Loucy (cell line): ENCODE measurements around the gene OR1I1.
"Not testable (repeated sequence)": the region's sequence is repeated elsewhere in the genome, so short reads cannot be mapped to it uniquely, and the experiment has no call there.

Source experiments
- H2AFZ ChIP-seq: fragments of 200-600 bp; sonication (generic); 2 replicates; pipeline ENCODE4 v1.6.0; 2016; ENCODE audit warnings: antibody characterized with exemption, mild to moderate bottlenecking, low read length, moderate library complexity
- H3F3A ChIP-seq: fragments of 200-600 bp; 2 replicates; pipeline ENCODE4 v1.6.0; 2016; ENCODE audit warnings: antibody characterized with exemption, low read depth, mild to moderate bottlenecking
- H3K27me3 ChIP-seq: fragments of 200-600 bp; sonication (generic); 2 replicates; pipeline ENCODE4 v1.6.1; 2014; ENCODE audit warnings: low read length, mild to moderate bottlenecking; ENCODE audit not compliant: insufficient read depth, poor library complexity, severe bottlenecking
- H3K36me3 ChIP-seq: fragments of 200-600 bp; sonication (generic); 2 replicates; pipeline ENCODE4 v1.6.1; 2016; ENCODE audit warnings: low read length; ENCODE audit not compliant: insufficient read depth
- H3K4me1 ChIP-seq: fragments of 200-600 bp; sonication (generic); 2 replicates; pipeline ENCODE4 v1.5.1; 2014; ENCODE audit warnings: low read length, mild to moderate bottlenecking; ENCODE audit not compliant: insufficient read depth, poor library complexity, severe bottlenecking
- H3K4me2 ChIP-seq: fragments of 200-600 bp; sonication (generic); 2 replicates; pipeline ENCODE4 v1.6.0; 2014; ENCODE audit warnings: antibody characterized with exemption, low read length, low read depth, mild to moderate bottlenecking; ENCODE audit not compliant: poor library complexity, severe bottlenecking
- H3K4me3 ChIP-seq: fragments of 200-600 bp; sonication (generic); 2 replicates; pipeline ENCODE4 v1.5.1; 2014; ENCODE audit warnings: low read length, mild to moderate bottlenecking, mixed read lengths; ENCODE audit not compliant: poor library complexity, severe bottlenecking
- H3K79me2 ChIP-seq: fragments of 200-600 bp; sonication (generic); 2 replicates; pipeline ENCODE4 v1.6.1; 2014; ENCODE audit warnings: low read length; ENCODE audit not compliant: insufficient read depth
- H3K9ac ChIP-seq: fragments of 200-600 bp; sonication (generic); 2 replicates; pipeline ENCODE4 v1.6.0; 2014; ENCODE audit warnings: mild to moderate bottlenecking, low read depth, low read length, moderate library complexity; ENCODE audit not compliant: poor library complexity, severe bottlenecking
- H3K9me2 ChIP-seq: fragments of 200-600 bp; sonication (generic); replicated peaks from 2 replicates; pipeline ENCODE4 v1.6.1; 2016; ENCODE audit warnings: low read depth, low read length, mixed read lengths
- H3K9me3 ChIP-seq: fragments of 200-600 bp; sonication (generic); 2 replicates; pipeline ENCODE4 v1.6.1; 2014; ENCODE audit warnings: mild to moderate bottlenecking, antibody characterized with exemption, low read length, low read depth; ENCODE audit not compliant: insufficient read depth
- H4K20me1 ChIP-seq: fragments of 200-600 bp; sonication (generic); 2 replicates; pipeline ENCODE4 v1.6.0; 2014; ENCODE audit warnings: antibody characterized with exemption, low read length, mild to moderate bottlenecking; ENCODE audit not compliant: insufficient read depth, poor library complexity, severe bottlenecking
- EZH2phosphoT487 ChIP-seq: fragments of 200-600 bp; IDR thresholded peaks from 2 replicates; pipeline ENCODE4 v1.6.1; 2018; ENCODE audit warnings: antibody characterized with exemption, mild to moderate bottlenecking, moderate library complexity, borderline replicate concordance
- TF ChIP-seq, protein P1 (sequence below): fragments of 200-600 bp; sonication (generic); conservative IDR thresholded peaks from 2 replicates; pipeline ENCODE4 v1.5.1; 2014; ENCODE audit warnings: mild to moderate bottlenecking, antibody characterized with exemption, low read length

The OR1I1 gene

DNA sequence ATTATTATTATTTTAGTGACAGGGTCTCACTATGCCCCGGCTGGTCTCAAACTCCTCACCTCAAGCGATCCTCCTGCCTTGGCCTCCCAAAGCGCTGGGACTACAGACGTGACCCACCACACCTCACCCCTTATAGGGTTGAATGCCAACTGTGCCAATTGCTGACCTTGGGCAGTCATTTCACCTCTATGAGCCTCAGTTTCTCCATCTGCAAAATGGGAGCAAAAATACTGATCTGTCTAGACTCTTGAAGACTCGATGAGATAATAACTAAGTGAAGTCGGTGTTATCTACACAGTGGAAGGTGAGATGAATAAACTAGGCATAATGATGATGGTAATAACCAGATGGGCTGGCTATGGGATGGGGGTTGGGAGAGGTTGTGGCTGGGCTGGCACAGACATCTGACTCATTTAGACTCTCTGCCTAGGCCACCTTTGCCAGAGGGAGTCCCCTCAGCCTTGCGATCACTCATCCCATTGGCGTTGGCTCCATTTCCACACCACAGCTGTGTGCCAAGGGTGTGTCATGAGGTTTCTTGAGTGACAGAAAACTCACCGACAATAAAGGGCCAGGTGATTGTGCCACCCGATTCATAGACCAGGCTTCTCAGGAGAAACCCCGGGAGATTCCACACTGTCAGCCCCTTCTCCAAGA, 33.0 kb upstream of the OR1I1 start, which contains the start of gene CASP14:
Gene CASP14 (plus strand): TSS at position 596 of the 657 bp plus-strand sequence. CDS start 2,772 bp downstream, outside the sequence.
- Histone ChIP-seq H3K4me2 (no peak within 1 kb of the TSS), H3K4me1 (no peaks in the 10 kb centered on the region)
- TF ChIP-seq, protein P1, sequence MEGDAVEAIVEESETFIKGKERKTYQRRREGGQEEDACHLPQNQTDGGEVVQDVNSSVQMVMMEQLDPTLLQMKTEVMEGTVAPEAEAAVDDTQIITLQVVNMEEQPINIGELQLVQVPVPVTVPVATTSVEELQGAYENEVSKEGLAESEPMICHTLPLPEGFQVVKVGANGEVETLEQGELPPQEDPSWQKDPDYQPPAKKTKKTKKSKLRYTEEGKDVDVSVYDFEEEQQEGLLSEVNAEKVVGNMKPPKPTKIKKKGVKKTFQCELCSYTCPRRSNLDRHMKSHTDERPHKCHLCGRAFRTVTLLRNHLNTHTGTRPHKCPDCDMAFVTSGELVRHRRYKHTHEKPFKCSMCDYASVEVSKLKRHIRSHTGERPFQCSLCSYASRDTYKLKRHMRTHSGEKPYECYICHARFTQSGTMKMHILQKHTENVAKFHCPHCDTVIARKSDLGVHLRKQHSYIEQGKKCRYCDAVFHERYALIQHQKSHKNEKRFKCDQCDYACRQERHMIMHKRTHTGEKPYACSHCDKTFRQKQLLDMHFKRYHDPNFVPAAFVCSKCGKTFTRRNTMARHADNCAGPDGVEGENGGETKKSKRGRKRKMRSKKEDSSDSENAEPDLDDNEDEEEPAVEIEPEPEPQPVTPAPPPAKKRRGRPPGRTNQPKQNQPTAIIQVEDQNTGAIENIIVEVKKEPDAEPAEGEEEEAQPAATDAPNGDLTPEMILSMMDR: no peak
- no peak for TF ChIP-seq EZH2phosphoT487

DNA sequence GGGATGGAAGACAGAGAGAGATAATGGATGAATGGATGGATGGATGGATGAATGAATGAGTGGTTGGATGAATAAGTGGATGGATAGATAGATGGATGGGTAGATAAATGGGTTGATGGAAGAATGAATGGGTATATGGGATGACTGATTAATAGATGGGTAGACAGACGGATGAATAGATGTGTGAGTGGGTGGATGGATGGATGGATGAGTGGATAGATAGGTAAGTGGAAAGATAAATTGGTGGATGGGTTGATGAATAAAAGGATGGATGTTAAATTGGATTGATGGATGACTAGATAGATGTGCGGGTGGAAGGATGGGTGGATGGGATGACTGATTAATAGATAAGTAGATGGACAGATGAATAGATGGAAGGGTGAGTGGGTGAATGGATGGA, 31.4 kb upstream of the OR1I1 start:
- Histone ChIP-seq H3K9me3 (no peaks in the 10 kb centered on the region), H2AFZ (no peak overlapping the region), H3K4me3 (no peak overlapping the region), H3K36me3 (no peaks in the 10 kb centered on the region), H3K79me2 (no peaks in the 10 kb centered on the region), H4K20me1 (no peaks in the 10 kb centered on the region), H3F3A (no peaks in the 10 kb centered on the region), H3K4me2 (no peak overlapping the region), H3K9ac (no peak overlapping the region), H3K27me3 (no peaks in the 10 kb centered on the region), H3K9me2 (no peaks in the 10 kb centered on the region), H3K4me1 (no peaks in the 10 kb centered on the region)
- no peak for TF ChIP-seq EZH2phosphoT487
- TF ChIP-seq, protein P1: no peak

More for the DNA sequence above, 33.0 kb upstream of the OR1I1 start, which contains the start of gene CASP14:
- no peak within 1 kb of the TSS for H2AFZ ChIP-seq
- H4K20me1 ChIP-seq: no peaks in the 10 kb centered on the region
- H3K9ac ChIP-seq: no peak within 1 kb of the TSS
- no peak within 1 kb of the TSS for H3K4me3 ChIP-seq
- H3K9me2 ChIP-seq: no peaks in the 10 kb centered on the region
- H3K36me3 ChIP-seq: no peaks in the 10 kb centered on the region
- H3K79me2 ChIP-seq: no peaks in the 10 kb centered on the region
- no peaks in the 10 kb centered on the region for H3K9me3 ChIP-seq
- H3F3A ChIP-seq: no peaks in the 10 kb centered on the region
- no peaks in the 10 kb centered on the region for H3K27me3 ChIP-seq

DNA sequence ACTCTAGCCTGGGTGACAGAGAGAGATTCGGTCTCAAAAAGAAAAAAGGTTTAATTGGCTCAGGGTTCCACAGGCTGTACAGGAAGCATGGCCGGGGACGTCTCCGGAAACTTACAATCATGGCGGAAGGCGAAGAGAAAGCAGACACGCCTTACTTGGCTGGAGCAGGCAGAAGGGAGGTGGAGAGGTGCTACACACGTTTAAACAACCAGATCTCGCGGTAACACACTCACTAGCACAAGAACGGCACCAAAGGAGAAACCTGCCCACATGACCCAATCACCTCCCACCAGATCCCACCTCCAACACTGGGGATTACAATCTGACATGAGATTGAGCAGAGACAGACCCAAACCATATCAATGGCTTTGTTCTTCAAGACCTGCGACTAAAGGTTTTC, 20.0 kb upstream of the OR1I1 start:
- Histone ChIP-seq H3K4me3 (no peak overlapping the region), H3K79me2 (no peaks in the 10 kb centered on the region), H3F3A (no peaks in the 10 kb centered on the region), H3K27me3 (no peaks in the 10 kb centered on the region), H3K9me3 (no peaks in the 10 kb centered on the region), H3K9me2 (no peaks in the 10 kb centered on the region), H4K20me1 (no peaks in the 10 kb centered on the region), H3K4me2 (no peak overlapping the region), H3K36me3 (no peaks in the 10 kb centered on the region), H3K4me1 (no peaks in the 10 kb centered on the region), H3K9ac (no peak overlapping the region), H2AFZ (no peak overlapping the region)
- TF ChIP-seq EZH2phosphoT487: no peak
- TF ChIP-seq, protein P1: no peak

DNA sequence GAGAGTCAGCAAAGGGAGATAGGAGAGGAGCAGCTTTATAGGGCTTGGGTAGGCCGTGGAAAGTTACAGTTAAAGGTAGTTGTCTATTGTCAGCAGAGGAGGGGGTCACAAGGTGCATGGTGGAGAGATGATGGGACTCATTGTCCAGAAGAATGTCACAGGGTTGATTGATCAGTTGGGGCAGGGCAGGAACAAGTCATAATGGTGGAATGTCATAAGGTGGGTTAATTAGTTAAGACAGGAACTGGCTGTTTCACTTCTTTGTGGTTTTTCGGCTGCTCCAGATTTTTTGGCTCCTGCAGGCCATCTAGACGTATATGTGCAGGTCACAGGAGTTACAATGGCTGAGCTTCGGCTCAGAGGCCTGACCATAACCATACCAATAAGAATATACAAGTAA, 11.6 kb upstream of the OR1I1 start:
- not testable (repeated sequence) for H3F3A ChIP-seq, H3K9ac ChIP-seq, H3K4me3 ChIP-seq, H3K79me2 ChIP-seq, H3K4me2 ChIP-seq, H4K20me1 ChIP-seq, H3K36me3 ChIP-seq, H3K9me3 ChIP-seq, H2AFZ ChIP-seq, H3K4me1 ChIP-seq, H3K27me3 ChIP-seq, H3K9me2 ChIP-seq
